ENCODE measurements around the gene KDM2B. TPM values are rescaled to one million over a fixed set of nuclear protein-coding genes. Genes with fewer than 3 reads are reported as not detected.

KDM2B gene
- total RNA-seq, 1 experiment from 2014 or later, result 45.1 TPM

- BruUV-seq (replicated peaks), result no TSS peak
- Histone ChIP-seq H3F3A (ENCODE audit: insufficient read depth, low read depth) (no peaks in the 10 kb centered on the region), H3K4me2 (no peak overlapping the region), H3K27ac (no peak overlapping the region), H3K79me2 (ENCODE audit: low read depth) (peaks cover 51% of the 10 kb centered on the region), H2AFZ (no peak overlapping the region), H3K9me3 (ENCODE audit: insufficient read depth, low read depth) (no peaks in the 10 kb centered on the region), H3K4me3 (no peak overlapping the region), H3K36me3 (ENCODE audit: low read depth) (no peaks in the 10 kb centered on the region), H3K27me3 (ENCODE audit: insufficient read depth, low read depth) (no peaks in the 10 kb centered on the region), H3K4me1 (replicated peaks; ENCODE audit: insufficient read depth) (peaks cover 14% of the 10 kb centered on the region), H4K20me1 (ENCODE audit: insufficient read depth) (no peaks in the 10 kb centered on the region), H3K9me2 (ENCODE audit: insufficient read depth) (no peaks in the 10 kb centered on the region)
- no peak for DNase-seq
- ChIA-PET POLR2A (ENCODE audit: unreplicated experiment) (no interaction called here), CTCF (no interaction called here)
- intact Hi-C loops (cut with micrococcal nuclease; ENCODE audit: unreplicated experiment), result no loop called here
- no peak for TF ChIP-seq CTCF (conservative IDR thresholded peaks at IDR 0.05)
- TF ChIP-seq EZH2 (IDR thresholded peaks at IDR 0.05; ENCODE audit: low read depth), result no peak
Observed at GRCh38 chr12:121404734-121405133, 176.1 kb downstream of the KDM2B start.

GRCh38 chr12:121403721-121404120 is 177.1 kb downstream of the KDM2B start:
- Histone ChIP-seq H3K9me3 (ENCODE audit: insufficient read depth, low read depth) (no peaks in the 10 kb centered on the region), H3K9me2 (ENCODE audit: insufficient read depth) (no peaks in the 10 kb centered on the region), H3K36me3 (ENCODE audit: low read depth) (no peaks in the 10 kb centered on the region), H4K20me1 (ENCODE audit: insufficient read depth) (no peaks in the 10 kb centered on the region), H3F3A (ENCODE audit: insufficient read depth, low read depth) (0 out of 2 replicates have a peak, but pooled peaks cover 6% of the 10 kb centered on the region), H3K4me1 (replicated peaks; ENCODE audit: insufficient read depth) (peaks cover 20% of the 10 kb centered on the region), H3K79me2 (ENCODE audit: low read depth) (peaks cover 54% of the 10 kb centered on the region), H3K27ac (no peak overlapping the region), H2AFZ (no peak overlapping the region), H3K27me3 (ENCODE audit: insufficient read depth, low read depth) (no peaks in the 10 kb centered on the region), H3K4me3 (no peak overlapping the region), H3K4me2 (no peak overlapping the region)
- BruUV-seq (replicated peaks), result no TSS peak
- DNase-seq, result no peak
- POLR2A ChIA-PET (ENCODE audit: unreplicated experiment), result no interaction called here
- intact Hi-C loops (cut with micrococcal nuclease; ENCODE audit: unreplicated experiment), result no loop called here
- CTCF ChIA-PET, result no interaction called here
- no peak for TF ChIP-seq EZH2 (IDR thresholded peaks at IDR 0.05; ENCODE audit: low read depth)
- no peak for TF ChIP-seq CTCF (conservative IDR thresholded peaks at IDR 0.05)

GRCh38 chr12:121400332-121401139 is 180.3 kb downstream of the KDM2B start:
- H3K36me3 ChIP-seq (ENCODE audit: low read depth), result no peaks in the 10 kb centered on the region
- H3K79me2 ChIP-seq (ENCODE audit: low read depth), result peaks cover 51% of the 10 kb centered on the region
- TF ChIP-seq CTCF (conservative IDR thresholded peaks at IDR 0.05) (no peak), EZH2 (IDR thresholded peaks at IDR 0.05; ENCODE audit: low read depth) (no peak)
- intact Hi-C loops (cut with micrococcal nuclease; ENCODE audit: unreplicated experiment), result loop anchor here (1.0 kb wide), 1 partner anchor 48 kb away; the partner anchor contains the start of gene ANAPC5
- no peaks in the 10 kb centered on the region for H4K20me1 ChIP-seq (ENCODE audit: insufficient read depth)
- TSS peak; percentile 40 for BruUV-seq (replicated peaks)
- H3K4me3 ChIP-seq, result peak overlapping the region; percentile 84
- no peaks in the 10 kb centered on the region for H3K9me3 ChIP-seq (ENCODE audit: insufficient read depth, low read depth)
- CTCF ChIA-PET, result interaction anchor here (0.9 to 1.4 kb wide), 2 partner anchors 49 to 179 kb away, joined by 3 to 5 read pairs; partner anchors contain the start of gene ANAPC5
- H3K9me2 ChIP-seq (ENCODE audit: insufficient read depth), result no peaks in the 10 kb centered on the region
- DNase-seq, result peak; percentile 30 to 63
- H3K4me1 ChIP-seq (replicated peaks; ENCODE audit: insufficient read depth), result peaks cover 24% of the 10 kb centered on the region
- POLR2A ChIA-PET (ENCODE audit: unreplicated experiment), result interaction anchor here (0.5 to 0.8 kb wide), 9 partner anchors 33 to 1126 kb away, joined by 3 to 7 read pairs (median 3); partner anchors contain the start of genes ANAPC5 and RSRC2
- peak overlapping the region; percentile 86 for H2AFZ ChIP-seq
- H3K27ac ChIP-seq, result peak overlapping the region; percentile 49
- no peaks in the 10 kb centered on the region for H3K27me3 ChIP-seq (ENCODE audit: insufficient read depth, low read depth)
- peak overlapping the region; percentile 90 for H3K4me2 ChIP-seq
- H3F3A ChIP-seq (ENCODE audit: insufficient read depth, low read depth), result 0 out of 2 replicates have a peak, but pooled peaks cover 6% of the 10 kb centered on the region
